Peyer's patch (tissue), 4 donors: ENCODE measurements around the gene ASB13. TPM values are rescaled to one million over a fixed set of nuclear protein-coding genes. Genes with fewer than 3 reads are reported as not detected.

Experiments
- DNase-seq, 3 donors: peaks; one replicate each; pipeline ENCODE4 v3.0.0-alpha.2; 2017 to 2019
- H3K27ac ChIP-seq, 4 donors: fragments of 200-600 bp; sonication (generic); one replicate each; pipeline ENCODE4 v1.5.1; 2016 to 2019
- H3K27me3 ChIP-seq, 2 donors: fragments of 200-600 bp; sonication (generic); one replicate each; pipeline ENCODE4 v1.5.1; 2019
- H3K36me3 ChIP-seq, 3 donors: fragments of 200-600 bp; sonication (generic); one replicate each; pipeline ENCODE4 v1.5.1; 2016 to 2019
- H3K4me1 ChIP-seq, 4 donors: fragments of 200-600 bp; sonication (generic); one replicate each; pipeline ENCODE4 v1.5.1; 2016 to 2019
- H3K4me3 ChIP-seq, 4 donors: fragments of 200-600 bp; sonication (generic); 1 replicate in 3 of 4; 2 replicates in 1 of 4; pipeline ENCODE4 v1.5.1; 2016 to 2019; ENCODE audit warnings: mild to moderate bottlenecking in 1 of 4
- H3K9me3 ChIP-seq, 4 donors: fragments of 200-600 bp; sonication (generic); one replicate each; pipeline ENCODE4 v1.5.1; 2016 to 2019; ENCODE audit warnings: mild to moderate bottlenecking in 1 of 4
- POLR2A ChIP-seq, 2 donors: fragments of 450-650 bp; IDR thresholded peaks; one replicate each; pipeline ENCODE4 v1.5.1; 2017; ENCODE audit warnings: antibody characterized with exemption in 2 of 2, mild to moderate bottlenecking in 2 of 2, moderate library complexity in 2 of 2
- total RNA-seq, 4 donors: library from RNA; depleted of rRNA; stranded (reverse); fragments of >200 nt; gene quantifications; one replicate each; pipeline ENCODE4 v1.1.0, GENCODE V29; 2016
- TF ChIP-seq, protein P1 (sequence below), 6 experiments: fragments of 450-650 bp in 4 of 6; fragments of 200-600 bp in 2 of 6; sonication (generic) in 1 of 6; IDR thresholded peaks; one replicate each; pipeline ENCODE4 v1.5.1; 2017 to 2019; ENCODE audit warnings: antibody characterized with exemption in 6 of 6, mild to moderate bottlenecking in 3 of 6, moderate library complexity in 1 of 6

ASB13 gene
- total RNA-seq, 4 donors from 2014 or later = 28.1 to 80.9 (median 61.2) TPM

DNA sequence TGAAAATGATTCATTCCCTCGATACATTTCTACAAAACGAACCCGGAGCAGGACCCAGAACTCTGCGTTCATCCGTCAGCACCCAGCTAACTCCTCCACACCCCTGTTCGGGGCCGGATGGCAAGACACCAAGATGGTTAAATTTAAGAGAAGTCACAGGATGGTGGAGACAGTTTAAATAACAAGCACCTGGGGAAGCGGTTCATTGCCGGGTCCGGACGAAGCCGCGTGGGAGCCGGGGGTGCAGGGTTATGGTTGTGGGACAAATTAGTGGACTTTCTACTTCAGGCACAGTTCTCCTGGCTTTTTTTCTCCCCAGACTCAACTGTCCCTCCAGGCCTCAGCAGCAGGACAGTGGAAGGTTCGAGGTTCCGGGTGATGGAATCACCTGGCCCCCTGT lies 45.4 kb downstream of the ASB13 start:
- Histone ChIP-seq H3K27me3 (no peaks in the 10 kb centered on the region), H3K36me3 (no peaks in the 10 kb centered on the region), H3K9me3 (no peaks in the 10 kb centered on the region), H3K4me1 (peaks cover 0 to 21% (median 3%) of the 10 kb centered on the region in 4 donors), H3K27ac (no peak overlapping the region), H3K4me3 (no peak overlapping the region)
- DNase-seq = no peak
- TF ChIP-seq, protein P1, sequence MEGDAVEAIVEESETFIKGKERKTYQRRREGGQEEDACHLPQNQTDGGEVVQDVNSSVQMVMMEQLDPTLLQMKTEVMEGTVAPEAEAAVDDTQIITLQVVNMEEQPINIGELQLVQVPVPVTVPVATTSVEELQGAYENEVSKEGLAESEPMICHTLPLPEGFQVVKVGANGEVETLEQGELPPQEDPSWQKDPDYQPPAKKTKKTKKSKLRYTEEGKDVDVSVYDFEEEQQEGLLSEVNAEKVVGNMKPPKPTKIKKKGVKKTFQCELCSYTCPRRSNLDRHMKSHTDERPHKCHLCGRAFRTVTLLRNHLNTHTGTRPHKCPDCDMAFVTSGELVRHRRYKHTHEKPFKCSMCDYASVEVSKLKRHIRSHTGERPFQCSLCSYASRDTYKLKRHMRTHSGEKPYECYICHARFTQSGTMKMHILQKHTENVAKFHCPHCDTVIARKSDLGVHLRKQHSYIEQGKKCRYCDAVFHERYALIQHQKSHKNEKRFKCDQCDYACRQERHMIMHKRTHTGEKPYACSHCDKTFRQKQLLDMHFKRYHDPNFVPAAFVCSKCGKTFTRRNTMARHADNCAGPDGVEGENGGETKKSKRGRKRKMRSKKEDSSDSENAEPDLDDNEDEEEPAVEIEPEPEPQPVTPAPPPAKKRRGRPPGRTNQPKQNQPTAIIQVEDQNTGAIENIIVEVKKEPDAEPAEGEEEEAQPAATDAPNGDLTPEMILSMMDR (IDR thresholded peaks at IDR 0.05) = no peak

DNA sequence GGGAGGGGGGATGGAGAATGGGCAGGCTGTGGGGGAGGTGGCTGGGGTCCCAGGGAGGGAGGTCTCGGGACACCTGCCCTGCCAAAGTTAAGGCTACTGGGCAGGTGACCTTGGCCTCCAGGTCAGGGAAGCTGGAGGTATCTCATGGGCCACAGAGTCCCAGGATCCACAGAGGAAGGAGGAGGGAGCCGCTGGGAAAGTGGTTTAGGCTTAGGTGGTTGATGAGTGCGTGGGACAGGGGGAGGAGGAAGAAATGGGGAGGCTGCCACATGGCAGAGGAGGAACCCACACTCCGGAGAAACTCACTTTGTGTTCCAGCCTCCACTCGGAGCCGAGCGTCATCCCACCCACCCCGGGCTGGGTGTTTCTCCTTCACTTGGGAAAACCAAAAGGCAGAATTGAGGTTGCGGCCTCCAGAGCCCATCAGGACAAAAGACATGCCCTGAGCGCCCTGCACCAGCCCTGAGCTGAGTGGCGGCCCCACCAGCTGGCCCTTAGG lies 46.1 kb downstream of the ASB13 start:
- Histone ChIP-seq H3K9me3 (no peaks in the 10 kb centered on the region), H3K4me1 (peaks cover 0 to 21% (median 3%) of the 10 kb centered on the region in 4 donors), H3K4me3 (no peak overlapping the region), H3K36me3 (no peaks in the 10 kb centered on the region), H3K27me3 (no peaks in the 10 kb centered on the region), H3K27ac (no peak overlapping the region)
- DNase-seq = peak in 1 of 3 donors; percentile 21
- no peak for TF ChIP-seq POLR2A (IDR thresholded peaks at IDR 0.05)
- TF ChIP-seq, protein P1 (IDR thresholded peaks at IDR 0.05) = no peak

DNA sequence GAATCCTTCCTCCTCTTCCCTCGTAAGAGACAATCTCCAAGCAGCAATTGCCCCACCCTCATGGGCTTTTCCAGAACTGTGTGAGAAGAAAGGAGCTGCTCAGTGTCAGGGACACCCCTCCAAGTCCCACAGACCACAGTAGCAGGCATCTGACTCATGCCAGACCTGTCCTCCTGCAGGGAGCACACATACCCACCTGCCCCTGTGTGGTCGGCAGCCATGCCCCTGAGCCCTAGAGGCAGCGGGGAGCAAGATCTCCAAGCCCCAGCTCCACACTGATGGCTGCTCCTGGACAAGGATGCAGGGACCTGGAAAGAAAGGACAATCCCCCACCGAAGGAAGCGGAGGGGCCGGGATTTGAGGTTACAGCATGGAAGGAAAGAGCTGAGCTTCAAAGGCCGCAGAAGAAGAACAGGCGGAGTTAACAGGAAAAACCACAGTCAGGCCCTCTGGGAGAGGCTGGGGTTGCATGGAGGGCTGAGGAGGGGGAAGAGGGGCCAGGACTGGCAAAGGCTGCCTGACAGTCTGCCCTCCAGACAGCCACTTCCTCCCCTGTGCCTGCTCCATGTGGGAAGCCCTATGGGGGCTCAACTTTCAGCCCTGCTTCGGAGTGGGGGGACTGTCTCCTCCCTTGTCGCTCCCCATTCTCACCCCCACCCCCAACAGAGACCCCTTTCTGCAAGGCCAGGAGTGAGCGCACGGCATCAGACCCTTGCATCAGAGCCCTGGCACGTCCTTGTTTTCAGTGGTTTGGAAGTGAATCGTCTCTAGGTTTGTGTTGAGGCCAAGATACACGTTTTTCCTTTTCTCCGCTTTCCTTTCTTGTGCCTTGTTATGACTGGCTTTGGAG lies 46.8 kb downstream of the ASB13 start:
- H3K4me3 ChIP-seq = no peak overlapping the region
- H3K9me3 ChIP-seq = no peaks in the 10 kb centered on the region
- H3K36me3 ChIP-seq = no peaks in the 10 kb centered on the region
- peaks cover 0 to 21% (median 3%) of the 10 kb centered on the region in 4 donors for H3K4me1 ChIP-seq
- H3K27me3 ChIP-seq = no peaks in the 10 kb centered on the region
- DNase-seq = peak in 1 of 3 donors; percentile 43
- TF ChIP-seq, protein P1 (IDR thresholded peaks at IDR 0.05) = no peak
- no peak for TF ChIP-seq POLR2A (IDR thresholded peaks at IDR 0.05)
- H3K27ac ChIP-seq = no peak overlapping the region

DNA sequence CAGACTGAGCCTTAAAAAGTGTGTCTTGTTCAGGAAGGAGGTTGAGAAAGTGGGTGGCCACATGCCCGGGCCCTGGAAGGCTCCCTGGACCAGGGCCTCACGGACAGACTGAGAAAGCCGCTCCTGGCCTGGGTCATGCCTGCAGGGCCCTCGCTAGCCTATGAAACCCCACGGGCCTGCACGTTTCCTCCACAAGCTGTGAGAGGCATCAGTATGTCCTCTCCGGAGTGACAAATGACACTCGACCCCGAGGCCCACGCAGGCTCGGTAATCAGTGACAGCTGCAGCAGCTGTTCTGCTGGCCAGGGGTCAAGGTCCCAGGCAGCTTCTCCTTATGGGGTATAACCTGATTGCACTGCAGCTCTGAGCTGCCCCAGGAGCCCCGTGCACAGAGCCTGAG lies 47.6 kb downstream of the ASB13 start:
- TF ChIP-seq POLR2A (IDR thresholded peaks at IDR 0.05) = no peak
- TF ChIP-seq, protein P1 (IDR thresholded peaks at IDR 0.05) = no peak
- Histone ChIP-seq H3K4me3 (no peak overlapping the region), H3K4me1 (peaks cover 0 to 21% (median 3%) of the 10 kb centered on the region in 4 donors), H3K27me3 (no peaks in the 10 kb centered on the region), H3K36me3 (no peaks in the 10 kb centered on the region), H3K9me3 (no peaks in the 10 kb centered on the region), H3K27ac (no peak overlapping the region)
- DNase-seq = peak in 1 of 3 donors; percentile 49

DNA sequence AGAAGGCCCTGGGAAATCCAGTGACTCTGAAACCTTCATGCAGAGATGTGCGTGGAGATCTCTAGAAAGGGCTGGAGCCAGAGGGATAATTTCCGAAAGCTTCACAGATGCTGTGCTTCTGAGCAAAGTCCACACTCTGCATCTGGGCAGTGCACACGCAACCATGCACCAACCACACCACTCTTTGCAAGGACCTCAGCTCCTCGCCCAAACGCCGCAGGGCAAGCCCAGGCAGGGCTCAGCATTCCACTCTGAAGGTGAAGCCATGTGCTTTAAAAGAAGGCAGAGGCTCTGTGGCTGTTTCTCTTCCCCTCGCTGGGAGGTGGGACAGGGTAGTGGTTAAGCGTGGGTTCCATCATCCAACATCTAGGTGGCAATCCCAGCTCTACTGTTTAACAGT lies 48.4 kb downstream of the ASB13 start:
- DNase-seq = no peak
- no peak overlapping the region for H3K4me3 ChIP-seq
- H3K27ac ChIP-seq = no peak overlapping the region
- H3K4me1 ChIP-seq = peaks cover 0 to 14% (median 1%) of the 10 kb centered on the region in 4 donors
- TF ChIP-seq, protein P1 (IDR thresholded peaks at IDR 0.05) = no peak
- no peak for TF ChIP-seq POLR2A (IDR thresholded peaks at IDR 0.05)
- no peaks in the 10 kb centered on the region for H3K36me3 ChIP-seq
- no peaks in the 10 kb centered on the region for H3K27me3 ChIP-seq
- H3K9me3 ChIP-seq = no peaks in the 10 kb centered on the region
